ENCODE measurements around the gene HELZ2.
"Not testable (repeated sequence)": the region's sequence is repeated elsewhere in the genome, so short reads cannot be mapped to it uniquely, and the experiment has no call there.

HELZ2 gene

DNA sequence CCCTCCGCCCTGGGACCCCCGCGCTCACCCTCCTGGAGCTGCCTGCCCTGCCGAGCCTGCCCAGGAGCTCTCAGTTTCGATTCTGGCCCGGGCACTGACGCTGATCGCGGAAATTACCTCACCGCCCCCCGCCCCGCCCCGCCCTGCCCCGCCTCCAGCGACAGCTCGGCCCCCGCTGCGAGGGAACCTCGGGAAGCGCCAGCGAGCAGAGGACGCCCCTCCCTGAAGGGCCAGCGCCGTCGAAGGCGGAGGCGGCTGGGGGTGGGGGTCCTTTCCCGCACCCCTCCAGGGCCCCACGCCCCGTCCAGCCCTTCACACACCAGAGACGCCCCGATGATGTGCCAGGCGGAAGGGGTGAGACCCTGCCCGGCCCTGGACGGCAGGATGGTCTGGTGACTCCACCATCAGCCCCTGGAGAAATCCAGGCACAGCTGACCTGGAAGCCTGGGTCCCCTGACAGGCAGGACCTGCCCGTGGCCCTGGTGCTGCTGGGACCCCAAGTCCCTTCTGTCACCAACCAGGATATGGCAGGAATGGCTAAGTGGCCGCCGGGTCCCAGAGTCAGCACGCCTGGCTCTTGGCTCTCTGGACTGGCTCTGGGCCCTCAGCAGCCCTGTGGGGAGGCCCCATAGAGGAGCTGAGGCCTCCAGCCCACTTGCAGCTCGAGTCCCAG lies at the start of gene HELZ2:
Gene HELZ2 (minus strand): TSS at position 84 of the 673 bp plus-strand sequence. CDS start 1,854 bp downstream, outside the sequence.
- DNase-seq (ENCODE audit: low spot score) = peak; percentile 86

GRCh38 chr20:63622732-63623131 lies 48.7 kb upstream of the HELZ2 start:
- DNase-seq (ENCODE audit: low spot score) = no peak

GRCh38 chr20:63622096-63622495 lies 48.1 kb upstream of the HELZ2 start:
- DNase-seq (ENCODE audit: low spot score) = no peak

GRCh38 chr20:63620991-63621390 lies 47.0 kb upstream of the HELZ2 start:
- no peak for DNase-seq (ENCODE audit: low spot score)

GRCh38 chr20:63619505-63619904 lies 45.5 kb upstream of the HELZ2 start:
- no peak for DNase-seq (ENCODE audit: low spot score)

DNA sequence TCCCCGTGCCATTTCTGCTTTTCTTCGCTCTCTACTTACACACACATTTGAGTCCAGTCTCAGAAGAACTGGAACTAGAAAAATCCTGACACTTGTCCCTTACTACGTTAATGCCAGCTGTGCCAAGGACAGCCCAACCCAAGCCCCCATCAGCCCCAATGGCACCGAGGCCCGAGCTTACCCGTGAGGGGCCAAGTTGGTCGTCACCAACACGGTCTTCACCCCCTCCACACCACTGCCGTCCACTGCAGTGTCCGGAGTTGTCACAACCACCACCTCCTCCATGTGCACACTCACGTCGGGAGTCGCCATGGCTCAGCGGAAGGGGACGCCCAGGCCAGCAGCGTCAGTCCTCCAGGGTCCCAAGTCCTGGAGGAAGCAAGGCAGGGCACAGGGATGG lies 45.0 kb upstream of the HELZ2 start:
- DNase-seq (ENCODE audit: low spot score) = no peak

- no peak for DNase-seq (ENCODE audit: low spot score)
Observed at GRCh38 chr20:63618291-63618980, 44.4 kb upstream of the HELZ2 start.

- DNase-seq (ENCODE audit: low spot score) = no peak
Observed at GRCh38 chr20:63617876-63618265, 43.8 kb upstream of the HELZ2 start.

DNA sequence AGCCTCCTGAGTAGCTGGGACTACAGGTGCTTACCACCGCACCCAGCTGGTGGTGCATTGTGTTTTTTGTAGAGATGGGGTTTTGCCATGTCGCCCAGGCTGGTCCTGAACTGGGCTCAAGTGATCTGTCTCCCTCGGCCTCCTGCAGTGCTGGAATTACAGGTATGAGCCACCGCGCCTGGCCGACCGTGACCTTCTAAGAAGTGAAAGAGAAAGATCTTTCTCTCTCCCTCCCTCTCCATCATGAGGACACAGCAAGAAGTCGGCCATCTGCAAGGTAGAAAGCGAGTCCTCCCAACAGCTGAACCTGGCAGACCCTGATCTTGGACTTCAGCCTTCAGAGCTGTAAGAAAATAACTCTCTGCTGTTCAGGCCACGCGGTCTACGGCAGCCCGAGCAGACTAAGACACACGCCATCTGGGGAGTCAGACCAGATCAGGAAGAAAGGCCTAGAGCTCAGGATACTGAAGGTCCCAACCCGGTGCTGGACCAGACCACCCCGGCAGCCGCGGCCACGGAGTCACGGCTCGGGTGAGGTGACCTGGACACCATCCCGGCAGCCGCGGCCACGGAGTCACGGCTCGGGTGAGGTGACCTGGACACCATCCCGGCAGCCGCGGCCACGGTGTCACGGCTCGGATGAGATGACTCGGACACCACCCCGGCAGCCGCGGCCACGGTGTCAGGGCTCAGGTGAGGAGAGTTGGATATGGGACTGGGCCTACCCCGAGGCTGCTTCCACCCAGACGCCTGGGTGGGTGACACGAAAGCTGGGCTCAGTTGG lies 43.2 kb upstream of the HELZ2 start:
- no peak for DNase-seq (ENCODE audit: low spot score)

GRCh38 chr20:63613863-63614594 lies 40.0 kb upstream of the HELZ2 start:
- DNase-seq (ENCODE audit: low spot score) = not testable (repeated sequence)

- no peak for DNase-seq (ENCODE audit: low spot score)
Observed at GRCh38 chr20:63612276-63612931, 38.4 kb upstream of the HELZ2 start.

- no peak for DNase-seq (ENCODE audit: low spot score)
Observed at GRCh38 chr20:63611646-63612045, 37.6 kb upstream of the HELZ2 start.

GRCh38 chr20:63610581-63611435 lies 36.8 kb upstream of the HELZ2 start:
- DNase-seq (ENCODE audit: low spot score) = no peak

DNA sequence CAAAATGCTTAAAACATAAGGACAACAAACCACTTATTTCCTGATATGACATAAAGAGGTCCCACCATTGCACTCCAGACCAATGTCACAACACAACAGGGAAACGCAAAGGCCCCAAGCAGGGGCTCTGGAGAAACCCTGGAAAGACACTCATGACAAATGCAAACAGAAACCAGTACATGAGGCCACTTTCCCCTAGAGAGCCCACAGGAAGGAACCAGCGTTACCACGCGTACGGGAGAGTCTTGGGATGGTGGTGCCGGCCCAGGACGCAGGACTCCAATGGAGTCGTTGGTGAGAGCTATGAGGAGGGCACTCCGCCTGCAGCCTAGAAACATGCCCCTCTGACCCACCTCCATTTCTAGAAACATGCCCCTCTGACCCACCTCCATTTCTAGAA lies 32.6 kb upstream of the HELZ2 start:
- no peak for DNase-seq (ENCODE audit: low spot score)

GRCh38 chr20:63602321-63602720 lies 28.3 kb upstream of the HELZ2 start:
- no peak for DNase-seq (ENCODE audit: low spot score)

GRCh38 chr20:63601679-63602078 lies 27.6 kb upstream of the HELZ2 start:
- DNase-seq (ENCODE audit: low spot score) = not testable (repeated sequence)

DNA sequence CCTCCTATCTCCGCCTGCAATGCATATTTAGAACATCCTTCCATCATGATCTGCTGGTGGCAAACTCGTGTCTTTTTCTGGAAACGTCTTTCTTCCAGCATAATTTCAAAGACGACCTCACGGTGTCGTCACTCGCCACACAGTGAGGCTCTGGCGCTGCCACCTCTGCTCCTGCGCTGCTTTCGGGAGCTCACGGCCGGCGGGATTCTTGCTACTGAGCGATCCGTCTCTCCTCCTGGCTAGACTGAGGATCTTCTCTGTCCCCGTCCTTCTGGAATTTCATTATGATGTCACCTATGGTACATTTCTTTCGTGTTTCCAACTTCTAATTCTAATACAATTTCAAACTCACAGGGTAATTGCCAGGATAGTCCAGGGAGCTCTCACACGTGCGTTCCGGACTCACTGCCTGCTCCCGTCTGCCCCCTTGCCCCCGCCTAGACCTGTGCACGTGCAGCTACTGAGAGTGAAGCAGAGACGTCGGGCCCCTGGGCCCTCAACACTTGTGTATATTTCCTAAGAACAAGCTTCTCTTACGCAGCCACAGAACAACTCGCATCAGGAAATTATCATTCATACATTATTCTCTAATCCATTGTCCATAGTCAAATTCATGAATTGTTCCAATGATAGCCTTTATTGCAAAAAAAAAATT lies 25.5 kb upstream of the HELZ2 start:
- DNase-seq (ENCODE audit: low spot score) = no peak

- no peak for DNase-seq (ENCODE audit: low spot score)
Observed at GRCh38 chr20:63598479-63599395, 24.7 kb upstream of the HELZ2 start.
